GM19240 (cell line): Measurements from ENCODE around the gene GLI1.
A peak's percentile ranks its signal among the peaks of the same experiment; 100 is the strongest.
"Not testable (repeated sequence)": the region's sequence is repeated elsewhere in the genome, so short reads cannot be mapped to it uniquely, and the experiment has no call there.

Source experiments
- DNase-seq: peaks from one replicate; pipeline ENCODE4 v3.0.0; 2011; ENCODE audit warnings: low spot score; ENCODE audit not compliant: insufficient read length

Gene GLI1

GRCh38 chr12:57441393-57441792, 18.2 kb upstream of the GLI1 start:
- DNase-seq, result not testable (repeated sequence)

- DNase-seq, result no peak
Observed at GRCh38 chr12:57441846-57442427, 17.6 kb upstream of the GLI1 start.

- not testable (repeated sequence) for DNase-seq
Observed at GRCh38 chr12:57444337-57444736, 15.2 kb upstream of the GLI1 start.

DNA sequence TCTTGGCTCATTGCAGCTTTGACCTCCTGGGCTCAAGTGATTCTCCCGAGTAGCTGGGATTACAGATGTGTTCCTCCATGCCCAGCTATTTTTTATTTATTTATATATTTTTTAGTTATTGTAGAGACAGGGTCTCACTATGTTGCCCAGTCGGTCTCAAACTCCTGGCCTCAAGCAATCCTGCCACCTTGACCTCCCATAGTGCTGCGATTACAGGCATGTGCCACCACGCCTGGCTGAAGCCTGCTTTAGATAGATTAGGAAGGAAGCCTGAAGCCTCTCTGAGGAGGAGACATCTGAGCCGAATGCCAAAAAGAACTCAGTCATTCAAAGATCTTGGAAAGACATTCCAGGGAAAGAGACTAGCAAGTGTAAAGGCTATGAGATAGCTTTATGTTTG, 14.8 kb upstream of the GLI1 start:
- no peak for DNase-seq

DNA sequence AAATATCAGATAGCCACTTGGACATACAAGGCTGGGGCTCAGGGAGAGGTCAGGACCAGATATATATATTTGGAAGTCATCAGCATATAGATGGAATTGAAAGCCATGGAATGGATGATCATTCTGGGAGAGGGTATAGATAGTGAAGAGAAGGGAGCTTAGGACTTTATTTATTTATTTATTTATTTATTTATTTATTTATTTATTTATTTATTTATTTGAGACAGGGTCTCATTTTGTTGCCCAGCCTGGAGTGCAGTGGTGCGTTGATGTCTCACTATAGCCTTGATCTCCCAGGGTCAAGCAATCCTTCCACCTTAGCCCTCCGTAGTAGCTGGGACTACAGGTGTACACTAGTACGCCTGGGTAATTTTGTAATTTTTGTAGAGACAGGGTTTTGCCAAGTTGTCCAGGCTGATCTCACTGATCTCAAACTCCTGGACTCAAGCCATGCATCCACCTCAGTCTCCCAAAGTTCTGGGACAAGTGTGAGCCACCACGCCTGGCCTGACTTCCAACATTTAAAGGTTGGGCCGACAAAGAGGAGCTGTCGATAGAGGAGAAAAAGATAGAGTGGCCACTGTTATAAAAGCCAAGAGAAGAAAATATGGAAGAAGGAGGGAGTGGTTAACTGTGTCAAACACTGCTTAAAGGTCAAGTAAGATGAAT, 13.2 kb upstream of the GLI1 start:
- DNase-seq, result no peak

DNA sequence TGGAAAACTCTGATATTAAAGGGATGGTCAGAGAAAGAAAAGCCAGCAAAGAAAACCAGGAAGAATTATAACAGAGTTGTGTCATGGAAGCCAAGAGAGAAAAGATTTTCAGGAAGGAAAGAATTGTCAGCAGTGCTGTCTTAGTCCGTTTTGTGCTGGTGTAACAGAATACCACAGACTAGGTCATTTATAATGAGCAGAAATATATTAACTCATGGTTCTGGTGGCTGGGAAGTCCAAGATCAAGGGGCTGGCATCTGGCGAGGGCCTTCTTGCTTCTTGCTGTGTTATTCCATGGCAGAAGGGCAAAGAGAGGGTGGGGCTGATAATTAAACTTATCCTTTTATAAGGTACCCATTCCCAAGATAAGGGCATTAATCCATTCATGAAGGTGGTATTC, 10.9 kb upstream of the GLI1 start:
- DNase-seq, result no peak

GRCh38 chr12:57449375-57449774, 10.2 kb upstream of the GLI1 start:
- no peak for DNase-seq

DNA sequence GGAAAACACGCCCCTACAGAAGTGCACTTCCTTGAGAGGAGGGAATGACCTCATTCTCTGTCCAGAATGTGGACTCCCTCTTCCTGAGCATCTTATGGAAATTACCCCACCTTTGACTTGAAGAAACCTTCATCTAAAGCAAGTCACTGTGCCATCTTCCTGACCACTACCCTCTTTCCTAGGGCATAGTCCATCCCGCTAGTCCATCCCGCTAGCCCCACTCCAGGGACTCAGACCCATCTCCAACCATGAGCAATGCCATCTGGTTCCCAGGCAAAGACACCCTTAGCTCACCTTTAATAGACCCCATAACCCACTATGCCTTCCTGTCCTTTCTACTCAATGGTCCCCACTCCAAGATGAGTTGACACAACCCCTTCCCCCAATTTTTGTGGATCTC, 9.5 kb upstream of the GLI1 start:
- no peak for DNase-seq

GRCh38 chr12:57451233-57451778, 8.3 kb upstream of the GLI1 start:
- DNase-seq, result no peak

GRCh38 chr12:57452181-57452936, 7.2 kb upstream of the GLI1 start:
- no peak for DNase-seq

- DNase-seq, result no peak
Observed at GRCh38 chr12:57452937-57453509, 6.6 kb upstream of the GLI1 start.

DNA sequence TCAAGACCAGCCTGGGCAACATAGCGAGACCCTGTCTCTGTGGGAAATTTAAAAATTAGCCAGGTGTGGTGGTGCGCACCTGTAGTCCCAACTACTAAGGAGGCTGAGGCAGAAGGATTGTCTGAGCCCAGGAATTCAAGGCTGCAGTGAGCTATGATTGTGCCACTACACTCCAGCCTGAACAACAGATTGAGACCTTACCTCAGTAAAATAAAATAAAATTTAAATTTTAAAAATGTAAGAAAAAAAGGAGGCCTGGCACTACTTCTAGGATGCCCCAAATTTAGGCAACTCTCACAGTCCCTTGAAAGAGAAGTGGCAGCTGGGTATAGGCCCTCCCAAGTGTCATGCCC, 5.4 kb upstream of the GLI1 start:
- DNase-seq, result no peak

- DNase-seq, result no peak
Observed at GRCh38 chr12:57454566-57455373, 4.8 kb upstream of the GLI1 start, which contains the start of gene INHBE. Gene INHBE, plus strand, starts transcription at chr12:57455307. Its CDS starts 230 bp downstream, at chr12:57455537.

DNA sequence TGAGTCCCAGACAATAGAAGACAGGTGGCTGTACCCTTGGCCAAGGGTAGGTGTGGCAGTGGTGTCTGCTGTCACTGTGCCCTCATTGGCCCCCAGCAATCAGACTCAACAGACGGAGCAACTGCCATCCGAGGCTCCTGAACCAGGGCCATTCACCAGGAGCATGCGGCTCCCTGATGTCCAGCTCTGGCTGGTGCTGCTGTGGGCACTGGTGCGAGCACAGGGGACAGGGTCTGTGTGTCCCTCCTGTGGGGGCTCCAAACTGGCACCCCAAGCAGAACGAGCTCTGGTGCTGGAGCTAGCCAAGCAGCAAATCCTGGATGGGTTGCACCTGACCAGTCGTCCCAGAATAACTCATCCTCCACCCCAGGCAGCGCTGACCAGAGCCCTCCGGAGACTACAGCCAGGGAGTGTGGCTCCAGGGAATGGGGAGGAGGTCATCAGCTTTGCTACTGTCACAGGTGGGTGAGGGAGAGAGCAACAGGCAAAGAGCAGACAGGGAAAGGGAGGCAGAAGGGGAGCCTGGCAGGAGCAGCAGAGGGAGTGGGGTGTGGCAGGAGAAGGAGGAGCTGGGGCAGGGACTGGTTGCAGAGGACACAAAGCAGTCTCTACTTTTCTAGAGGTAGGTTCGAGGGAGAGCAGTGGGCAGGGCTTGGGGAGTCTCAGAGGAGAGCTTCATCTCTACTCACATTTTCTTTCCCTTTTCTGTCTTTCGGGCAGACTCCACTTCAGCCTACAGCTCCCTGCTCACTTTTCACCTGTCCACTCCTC, 4.0 kb upstream of the GLI1 start:
- no peak for DNase-seq

- no peak for DNase-seq
Observed at GRCh38 chr12:57456145-57456700, 3.4 kb upstream of the GLI1 start.

- DNase-seq, result no peak
Observed at GRCh38 chr12:57456737-57457490, 2.7 kb upstream of the GLI1 start.

DNA sequence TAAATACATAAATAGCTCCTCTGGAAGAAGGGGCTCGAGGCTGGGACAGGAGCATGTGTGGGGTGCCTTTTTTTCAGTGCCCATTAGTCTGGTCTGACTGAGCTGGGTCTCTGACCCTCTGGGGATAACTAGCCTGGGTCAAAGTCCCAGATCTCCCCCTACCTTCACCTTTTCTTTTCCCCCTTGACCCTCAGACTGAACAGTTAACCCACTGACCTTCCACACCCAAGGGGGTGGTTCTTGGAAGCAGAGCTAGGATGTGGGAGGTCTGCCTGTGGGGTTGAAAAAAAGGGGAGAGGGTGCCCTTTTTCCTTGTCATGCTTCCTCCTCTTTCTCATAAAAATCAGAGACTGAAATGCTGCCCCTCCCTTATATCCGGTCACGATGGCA, 925 bp upstream of the GLI1 start:
- no peak for DNase-seq

- DNase-seq, result peak; percentile 75
Observed at GRCh38 chr12:57459055-57459749, 383 bp upstream of the GLI1 start.

- DNase-seq, result no peak
Observed at GRCh38 chr12:57460468-57460784, 841 bp downstream of the GLI1 start.
